LNCAP (cell line): ENCODE data around the gene CHST9.
A peak's percentile ranks its signal among the peaks of the same experiment; 100 is the strongest.

ENCODE experiments used
- CTCF ChIP-seq: fragments of 450-650 bp; IDR thresholded peaks from 2 replicates; pipeline ENCODE4 v1.5.1; 2017; ENCODE audit warnings: mild to moderate bottlenecking

CHST9 gene

DNA sequence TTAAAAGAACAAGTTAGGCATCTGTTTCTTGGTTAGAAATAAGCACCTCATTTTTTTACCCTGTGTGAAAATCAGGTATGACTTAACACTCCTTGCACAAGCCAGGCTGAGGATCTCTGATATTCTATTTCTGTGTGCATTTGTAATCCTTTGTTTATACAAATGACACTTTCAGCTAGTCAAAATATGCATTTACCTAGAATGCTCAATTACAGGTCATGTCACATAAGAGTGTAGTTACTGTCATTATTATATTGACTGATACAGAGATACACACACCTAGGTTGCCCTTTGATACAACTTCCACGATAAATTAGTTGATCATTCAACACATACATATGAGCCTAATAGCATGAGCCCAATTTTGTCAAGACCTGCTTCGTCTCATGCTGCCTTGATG is 144.3 kb downstream of the CHST9 start:
- no peak for TF ChIP-seq CTCF

DNA sequence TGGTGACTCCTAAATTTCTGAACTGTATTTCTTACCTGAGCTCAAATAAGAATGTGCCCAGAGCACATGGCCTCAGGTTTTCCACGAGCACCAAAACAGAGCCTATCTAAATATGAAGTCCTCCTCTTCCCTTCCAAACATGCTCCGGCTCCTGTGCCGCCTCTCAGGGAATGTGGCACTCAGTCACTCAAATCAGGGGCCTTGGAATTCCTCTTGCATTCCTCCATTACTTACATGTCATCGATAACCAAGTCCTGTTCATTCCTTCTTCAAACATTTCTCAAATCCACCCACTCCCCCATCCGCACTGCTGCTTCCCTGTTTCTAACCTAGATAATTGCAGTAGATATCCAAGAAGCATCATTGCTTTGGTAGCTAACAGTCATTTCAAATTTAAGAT is 151.4 kb downstream of the CHST9 start:
- TF ChIP-seq CTCF, result no peak

DNA sequence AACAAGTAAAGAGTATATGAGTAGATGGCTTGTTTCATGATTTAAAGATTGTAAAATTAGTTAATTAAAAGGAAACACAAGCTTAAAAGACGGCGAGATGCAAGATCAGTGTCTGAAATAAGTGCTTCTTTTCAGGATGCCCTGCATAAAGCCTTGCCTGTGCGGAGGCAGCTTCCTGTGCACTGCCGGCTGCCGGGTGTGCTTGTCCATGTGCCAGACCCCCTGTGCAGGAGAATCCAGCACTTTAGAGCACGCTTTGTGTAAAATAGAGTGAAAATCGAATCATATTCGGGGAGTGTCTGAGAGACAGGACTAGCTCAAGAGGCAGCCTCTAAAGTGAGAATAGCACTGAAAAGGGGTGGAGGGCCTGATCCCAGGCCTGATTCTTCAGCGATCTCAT is 154.7 kb downstream of the CHST9 start:
- no peak for TF ChIP-seq CTCF

DNA sequence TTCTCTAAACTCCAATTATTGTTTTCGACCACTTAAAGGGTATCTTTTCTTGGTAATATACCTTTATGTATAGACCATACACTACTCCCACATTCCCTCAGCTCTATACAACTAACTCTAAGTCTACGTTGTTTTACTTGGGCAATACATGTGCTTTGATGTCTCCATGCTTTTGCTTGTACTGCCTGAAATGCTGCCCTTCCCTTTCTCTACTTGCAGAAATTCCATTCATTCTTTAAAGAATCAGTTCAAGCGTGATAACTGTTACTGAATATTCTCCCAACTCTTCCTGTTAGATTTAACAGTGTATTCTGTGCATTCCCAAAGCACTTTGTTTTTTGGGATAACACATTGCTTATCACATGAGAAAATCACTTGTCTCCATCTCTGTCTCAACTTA is 162.6 kb downstream of the CHST9 start:
- TF ChIP-seq CTCF, result no peak

DNA sequence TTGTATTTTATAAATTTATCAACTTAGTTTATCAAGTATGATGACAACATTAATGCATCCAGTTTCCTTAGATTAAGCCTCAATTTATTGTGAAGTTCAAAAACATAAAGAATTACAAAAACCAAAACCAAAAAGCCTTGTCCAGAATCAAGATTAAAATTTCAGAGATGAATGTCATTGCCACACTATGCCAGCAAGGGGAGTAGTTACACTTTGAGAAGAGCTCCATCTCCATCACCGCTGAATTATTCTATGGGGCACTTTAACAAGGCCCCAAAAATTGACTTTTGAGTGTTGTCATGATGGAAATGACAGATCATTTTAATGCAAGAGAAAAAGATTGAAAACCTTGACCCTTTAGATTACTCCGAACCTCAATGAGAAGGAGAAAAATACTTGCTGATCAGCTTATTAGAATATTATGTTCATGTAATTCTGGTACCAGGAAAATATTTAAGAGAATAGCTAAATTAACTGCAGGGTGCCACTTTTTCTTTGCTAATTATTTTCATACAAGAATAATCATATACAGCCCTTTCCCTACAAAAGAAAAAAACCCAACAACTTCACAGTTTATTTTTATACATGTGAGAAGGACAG is 167.1 kb downstream of the CHST9 start:
- TF ChIP-seq CTCF, result peak; percentile 90

DNA sequence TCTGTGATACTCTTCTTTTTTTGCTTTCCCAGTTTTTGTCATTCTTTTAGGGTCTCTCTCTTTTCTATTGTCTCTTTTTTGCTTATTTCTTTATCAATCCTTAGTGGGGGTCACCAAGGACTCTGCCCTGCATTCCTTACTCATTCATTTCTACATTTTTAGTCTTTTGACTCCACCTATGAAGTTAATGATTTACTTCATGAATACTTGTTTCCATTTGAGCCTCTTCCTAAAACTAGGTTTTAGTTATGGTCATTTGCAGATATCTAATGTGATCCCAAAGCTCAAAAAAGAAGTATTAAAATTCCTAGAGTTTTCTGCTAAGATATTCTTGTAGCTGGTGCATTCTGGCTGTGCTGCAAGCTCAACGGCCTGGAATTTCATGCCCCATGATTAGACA is 170.3 kb downstream of the CHST9 start:
- no peak for TF ChIP-seq CTCF

DNA sequence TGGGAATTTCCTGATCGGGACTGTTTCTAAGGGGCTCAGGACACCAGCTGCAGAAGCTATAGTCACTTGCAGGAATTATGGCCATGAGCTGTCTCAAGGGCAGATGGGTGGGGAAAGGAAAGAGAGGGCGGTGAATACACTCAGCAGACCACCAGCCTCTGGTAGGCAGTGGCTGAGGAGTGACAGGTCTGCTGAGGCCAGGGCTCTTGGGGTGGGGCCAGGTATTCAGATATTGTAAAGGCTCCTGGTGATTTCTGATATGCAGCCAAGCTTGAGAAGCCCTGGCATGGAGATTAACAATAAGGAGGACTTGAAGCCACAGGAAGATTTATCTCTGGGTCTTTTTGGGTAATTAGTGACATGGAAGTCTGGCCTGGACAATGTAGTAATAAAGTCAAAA is 174.3 kb downstream of the CHST9 start:
- no peak for TF ChIP-seq CTCF

DNA sequence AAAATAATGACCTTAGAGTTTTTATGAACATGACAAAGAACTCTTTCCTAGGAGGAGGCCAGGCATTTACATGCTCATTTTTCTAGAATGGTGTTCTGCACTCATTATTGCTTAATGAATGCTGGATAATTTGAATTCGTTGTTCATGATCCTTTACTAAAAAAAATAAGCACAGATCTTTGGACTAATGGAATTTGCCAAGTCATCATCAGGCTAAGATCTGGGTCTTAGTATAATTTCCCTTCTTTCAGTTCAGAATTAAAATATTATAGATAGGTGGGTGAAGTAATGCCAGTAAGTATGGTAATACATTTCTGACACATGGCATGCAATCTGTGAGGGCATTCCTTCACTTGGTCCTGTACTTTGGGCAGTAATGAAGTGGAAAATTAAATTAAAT is 175.8 kb downstream of the CHST9 start:
- TF ChIP-seq CTCF, result no peak
